ENCODE data around the gene EFNB2.

EFNB2 gene

DNA sequence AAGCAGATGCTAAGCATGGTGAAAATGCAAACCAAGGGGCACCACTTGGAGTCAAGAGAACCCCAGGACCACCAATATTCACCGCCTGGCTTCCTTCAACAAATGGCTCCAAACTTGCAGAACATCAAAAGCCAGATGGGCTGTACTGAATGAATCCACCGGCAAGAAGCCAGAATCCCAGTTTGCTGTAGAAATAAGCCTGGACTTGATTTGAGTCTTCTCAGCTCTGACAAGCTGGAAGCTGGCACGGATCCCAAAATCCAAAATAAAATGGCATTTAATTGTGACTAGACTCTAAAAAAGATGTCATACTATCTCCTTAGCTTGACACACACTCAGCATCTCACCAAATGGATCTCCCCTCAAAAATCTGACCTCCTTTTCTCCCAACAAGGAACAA lies 11.9 kb downstream of the EFNB2 start:
- DNase-seq: no peak

DNA sequence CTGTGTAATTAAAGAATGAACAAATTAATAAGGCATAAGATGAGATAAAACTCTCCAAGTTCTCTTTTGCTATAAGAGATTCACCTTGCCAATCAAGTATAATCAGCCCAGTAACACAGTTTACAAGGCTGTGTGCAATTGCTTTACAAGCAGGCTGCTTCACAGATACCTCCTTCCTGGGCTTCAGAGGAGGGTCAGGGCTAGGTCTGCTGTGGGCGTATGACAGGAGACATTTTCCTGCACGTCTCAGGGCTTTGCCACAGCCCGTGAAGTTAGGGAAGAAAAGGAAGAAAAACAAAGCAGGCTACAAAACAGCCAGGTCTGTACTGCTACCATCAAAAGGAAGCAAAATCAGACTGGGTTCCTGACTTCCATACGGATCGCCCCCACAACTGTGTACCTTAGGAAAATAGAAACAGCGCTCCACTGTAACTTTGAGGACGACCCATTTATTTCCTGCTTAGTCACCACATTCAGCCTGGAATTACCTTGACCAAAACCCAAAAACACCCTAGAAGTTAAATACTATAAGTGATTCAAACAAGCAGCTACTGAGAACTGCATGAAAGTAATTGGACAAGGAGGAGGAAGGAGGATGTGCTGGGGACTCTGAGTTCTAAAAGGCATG lies 12.4 kb downstream of the EFNB2 start:
- no peak for DNase-seq

DNA sequence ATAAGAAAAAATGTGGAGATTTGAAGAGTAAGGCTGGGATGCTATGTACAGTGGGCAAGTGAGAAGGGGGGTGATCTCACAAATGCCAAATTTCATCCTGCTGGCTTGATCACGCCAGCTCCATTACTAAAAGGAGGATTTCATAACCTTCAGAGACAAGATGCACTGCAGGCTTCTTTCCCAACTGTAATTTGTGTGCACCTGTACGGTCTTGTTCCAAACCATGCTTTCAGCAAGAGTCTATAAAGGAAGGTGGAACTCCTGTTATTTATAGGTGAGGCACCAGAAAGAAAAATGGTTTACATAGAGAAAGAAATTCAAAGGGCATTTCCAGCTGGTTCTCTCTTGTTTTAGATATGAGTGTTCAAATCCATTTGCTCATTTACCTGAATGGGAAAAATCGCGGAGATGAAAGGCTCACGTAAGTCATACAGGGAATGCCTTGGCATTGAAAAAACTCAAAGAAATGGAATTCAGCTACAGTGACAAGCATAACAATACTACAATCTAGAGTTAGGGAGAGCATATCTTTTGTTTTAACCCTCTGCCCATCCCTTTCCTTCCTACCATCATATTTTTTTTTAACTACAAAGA lies 13.3 kb downstream of the EFNB2 start:
- no peak for DNase-seq

DNA sequence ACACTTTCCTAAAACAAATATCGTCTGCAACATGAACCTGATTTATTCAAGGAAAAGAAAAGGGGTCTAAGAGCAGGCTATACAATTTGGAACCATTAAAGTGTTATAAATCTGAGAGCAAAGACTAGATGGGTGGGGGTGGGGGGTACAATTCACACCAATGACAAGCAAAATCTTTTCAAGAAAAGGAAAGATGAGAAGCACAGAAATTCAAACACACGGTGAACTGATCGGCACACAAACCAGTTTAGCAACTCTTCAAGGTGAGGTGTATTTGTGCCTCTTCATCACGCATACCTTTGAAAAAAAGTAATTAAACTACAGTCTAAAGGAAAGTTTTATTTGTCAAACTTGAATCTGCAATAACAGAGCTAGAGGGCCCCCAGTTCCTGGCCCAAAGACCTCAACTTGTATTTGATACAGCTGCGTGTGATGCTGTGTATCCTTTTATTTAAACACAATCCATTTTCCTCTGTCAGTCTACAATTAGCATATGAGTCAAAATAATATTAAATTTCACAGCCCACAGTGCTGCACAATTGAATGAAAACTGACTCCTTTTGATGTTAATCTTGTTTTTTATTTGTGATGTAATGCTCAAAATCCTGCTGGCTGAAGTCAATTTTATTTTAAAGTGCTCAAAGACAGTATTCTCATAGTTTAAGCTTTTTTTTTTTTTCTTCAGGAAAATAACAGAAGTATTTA lies 14.2 kb downstream of the EFNB2 start:
- DNase-seq: no peak

DNA sequence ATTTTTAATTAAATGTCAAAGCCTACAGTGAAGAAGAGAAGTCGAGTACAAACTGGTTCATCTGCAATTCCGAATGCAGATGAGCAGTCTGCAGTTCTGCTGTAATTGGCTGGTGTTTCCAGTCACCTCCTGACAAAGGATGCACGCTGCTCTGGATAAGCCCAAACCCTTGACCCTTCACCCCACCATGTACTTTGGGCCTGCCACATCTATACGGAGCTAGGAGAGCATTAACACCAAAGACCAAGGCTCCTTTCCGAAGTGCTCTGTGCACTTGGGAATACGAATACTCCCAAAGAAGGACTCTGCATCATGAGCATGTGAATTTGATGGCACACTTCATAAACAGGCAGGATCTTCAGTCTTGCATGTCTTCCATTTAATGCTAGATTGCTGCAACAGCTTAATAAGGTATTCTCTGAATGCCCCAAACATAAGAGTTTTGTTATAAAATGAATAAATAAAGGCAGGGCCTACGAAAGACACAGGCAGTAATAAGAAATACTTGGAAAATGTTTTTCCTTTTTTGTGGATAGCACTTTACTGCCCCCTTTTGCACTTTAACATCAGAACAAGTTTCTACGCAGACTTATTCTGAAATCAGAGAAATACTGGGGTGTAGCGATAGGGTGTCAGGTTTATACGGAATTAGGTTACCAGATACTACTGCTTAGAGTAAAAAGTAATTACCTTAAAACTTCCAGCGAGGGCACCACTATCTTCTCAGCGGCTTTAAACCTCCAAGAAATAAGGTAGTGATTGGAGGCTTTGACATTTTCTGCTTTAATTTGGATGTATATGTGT lies 15.0 kb downstream of the EFNB2 start:
- no peak for DNase-seq

DNA sequence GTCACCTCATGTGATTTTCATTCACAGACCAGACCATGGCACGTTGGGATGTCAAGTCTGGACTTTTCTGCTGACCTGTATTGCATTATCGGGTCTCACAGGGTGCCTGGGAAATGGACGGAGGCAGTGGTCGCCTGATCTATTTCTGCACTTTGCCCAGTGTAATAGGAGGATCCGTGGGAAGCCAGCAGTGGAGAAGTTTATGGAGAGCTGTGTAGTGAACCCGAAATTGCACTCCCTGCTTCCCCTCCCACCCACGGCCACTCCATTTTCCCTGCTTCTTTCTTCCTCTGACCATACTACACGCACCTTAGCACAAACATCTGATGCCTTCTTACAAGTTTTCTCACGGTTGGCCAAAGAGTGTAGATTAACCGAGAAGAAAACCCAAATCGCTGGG lies 16.9 kb downstream of the EFNB2 start:
- DNase-seq: no peak

DNA sequence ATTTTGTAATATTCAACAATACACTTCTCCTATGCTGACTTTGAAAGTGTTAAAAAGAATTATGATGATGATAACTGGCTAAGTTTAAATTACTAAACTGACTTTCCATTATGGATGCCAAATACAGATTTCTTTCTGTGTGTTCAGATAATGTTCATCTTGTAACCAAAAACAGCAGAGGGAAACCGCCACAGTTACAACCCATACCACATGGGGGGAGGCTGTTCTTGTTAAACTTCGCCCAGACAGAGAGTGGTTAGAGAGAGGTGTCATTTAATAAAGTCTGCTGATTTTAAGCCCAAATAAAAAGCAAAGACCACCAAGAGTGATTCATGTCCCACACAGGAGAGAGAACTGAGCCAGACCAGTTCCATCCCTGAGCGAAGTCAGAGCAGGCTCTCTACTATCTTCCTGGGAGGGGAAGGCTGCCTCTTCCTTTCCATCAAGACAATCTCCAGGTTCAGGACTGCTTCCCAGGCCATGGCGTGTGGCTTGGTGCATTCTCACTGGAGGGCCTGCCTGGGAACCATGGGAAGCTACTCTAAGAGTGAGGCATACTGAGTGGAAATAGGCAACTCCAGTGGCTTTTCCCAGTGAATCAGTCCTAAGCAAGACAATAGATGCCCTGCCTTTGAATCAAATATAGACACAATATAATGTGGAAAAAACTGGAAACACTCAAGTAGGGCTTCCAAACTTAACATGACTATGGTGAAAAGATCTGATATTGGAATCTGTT lies 18.2 kb downstream of the EFNB2 start:
- DNase-seq: no peak

DNA sequence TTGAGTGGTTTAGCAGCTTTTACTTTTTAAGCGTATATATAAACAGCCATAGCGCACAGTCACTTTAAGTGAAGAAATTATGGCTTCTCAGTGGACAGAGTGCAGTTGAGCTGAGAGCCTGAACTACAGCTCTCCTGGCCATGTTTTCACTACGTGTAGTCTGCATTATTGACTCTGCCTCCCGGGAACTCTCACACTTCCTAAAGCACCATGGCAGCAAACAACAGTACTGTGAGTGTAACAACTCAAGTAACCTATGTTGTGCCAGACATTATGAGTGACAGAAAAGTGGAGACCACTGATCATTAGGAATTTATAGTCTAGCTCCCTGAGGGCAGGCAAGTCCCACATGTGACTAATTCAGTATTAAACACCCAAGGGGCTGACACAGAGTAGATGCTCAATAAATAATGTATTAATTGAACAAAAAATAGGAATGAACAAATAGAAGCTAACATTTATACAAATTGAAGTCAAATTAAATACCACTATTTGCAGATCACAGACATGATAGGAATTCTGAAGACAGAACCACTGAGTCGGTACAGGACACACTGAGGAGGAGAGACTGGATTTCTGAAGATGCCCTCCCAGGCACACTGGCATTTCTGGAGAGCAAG lies 19.7 kb downstream of the EFNB2 start:
- DNase-seq: no peak

DNA sequence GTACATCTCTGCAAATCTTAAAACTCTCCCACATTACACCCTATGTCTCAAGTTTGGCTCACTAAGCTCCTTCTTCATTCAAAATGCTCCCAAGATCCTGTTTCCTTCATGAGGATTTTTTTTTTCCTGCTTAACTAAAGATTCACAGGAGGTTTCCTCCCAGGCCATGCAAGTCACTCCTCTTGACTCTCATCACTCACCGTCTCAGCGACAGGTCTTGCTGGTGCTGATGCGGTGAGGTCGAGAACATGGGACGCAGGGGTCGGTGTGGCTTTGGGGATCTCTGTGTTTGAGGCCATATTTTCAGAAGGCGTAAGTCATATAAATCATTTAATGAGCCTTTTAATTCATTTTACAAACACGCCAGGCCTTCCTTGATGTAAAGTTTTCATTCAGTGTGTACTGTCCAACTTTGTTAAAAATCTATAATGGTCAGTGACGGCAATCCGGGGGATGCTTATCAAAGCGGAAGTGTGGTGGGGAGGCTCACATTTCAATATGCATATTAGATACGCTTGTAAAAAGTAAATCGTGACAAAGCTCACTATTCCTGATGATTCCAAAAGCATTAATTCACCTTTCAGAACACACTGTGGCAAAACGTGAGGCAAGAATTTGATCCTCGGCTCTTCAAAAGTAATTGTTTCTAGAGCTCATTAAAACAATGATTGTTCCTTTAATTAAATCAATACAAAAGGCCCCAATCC lies 20.4 kb downstream of the EFNB2 start:
- DNase-seq: no peak

DNA sequence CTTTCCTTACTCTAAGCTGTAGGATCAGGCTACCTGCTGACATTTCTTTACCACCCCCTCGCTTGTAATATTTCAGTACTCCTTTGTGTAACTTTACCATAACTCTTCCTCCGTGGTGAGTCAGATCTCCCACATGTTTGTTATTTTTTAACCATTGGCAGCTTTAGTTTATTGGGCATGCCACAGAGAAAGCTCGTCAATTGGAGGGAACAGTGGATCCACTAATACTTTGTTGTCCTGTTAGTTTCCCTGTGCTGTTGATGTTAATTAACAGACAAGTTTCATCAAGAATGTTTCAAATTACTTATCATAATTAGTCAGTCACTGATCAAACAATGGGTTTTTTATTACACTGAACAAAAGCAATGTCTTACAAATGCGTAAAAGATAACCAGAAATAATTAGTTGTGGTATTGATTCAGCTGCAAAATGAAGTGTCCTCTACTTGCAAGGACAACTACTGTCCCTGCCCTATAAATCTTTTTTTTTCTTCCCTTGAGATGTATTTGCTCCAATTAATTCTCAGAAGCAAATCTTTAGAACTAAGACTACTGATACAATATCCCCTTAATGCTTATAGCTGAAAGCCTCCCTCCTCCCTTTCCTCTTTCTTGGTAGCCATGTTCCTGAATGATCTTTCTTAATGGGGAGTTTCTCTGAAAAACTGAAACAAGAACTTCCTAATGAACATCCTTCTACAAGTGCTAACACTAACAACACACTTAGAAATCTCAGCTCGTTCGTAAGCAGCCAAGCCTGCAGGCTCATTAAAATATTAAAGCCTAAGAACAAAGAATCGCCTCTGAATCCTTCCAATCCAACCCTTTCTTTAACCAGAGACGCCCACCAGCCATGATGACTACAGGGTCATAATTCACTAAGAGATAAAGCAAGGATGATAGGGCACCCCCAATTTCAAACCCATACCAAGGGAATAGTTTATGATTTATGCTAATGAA lies 22.2 kb downstream of the EFNB2 start:
- no peak for DNase-seq

DNA sequence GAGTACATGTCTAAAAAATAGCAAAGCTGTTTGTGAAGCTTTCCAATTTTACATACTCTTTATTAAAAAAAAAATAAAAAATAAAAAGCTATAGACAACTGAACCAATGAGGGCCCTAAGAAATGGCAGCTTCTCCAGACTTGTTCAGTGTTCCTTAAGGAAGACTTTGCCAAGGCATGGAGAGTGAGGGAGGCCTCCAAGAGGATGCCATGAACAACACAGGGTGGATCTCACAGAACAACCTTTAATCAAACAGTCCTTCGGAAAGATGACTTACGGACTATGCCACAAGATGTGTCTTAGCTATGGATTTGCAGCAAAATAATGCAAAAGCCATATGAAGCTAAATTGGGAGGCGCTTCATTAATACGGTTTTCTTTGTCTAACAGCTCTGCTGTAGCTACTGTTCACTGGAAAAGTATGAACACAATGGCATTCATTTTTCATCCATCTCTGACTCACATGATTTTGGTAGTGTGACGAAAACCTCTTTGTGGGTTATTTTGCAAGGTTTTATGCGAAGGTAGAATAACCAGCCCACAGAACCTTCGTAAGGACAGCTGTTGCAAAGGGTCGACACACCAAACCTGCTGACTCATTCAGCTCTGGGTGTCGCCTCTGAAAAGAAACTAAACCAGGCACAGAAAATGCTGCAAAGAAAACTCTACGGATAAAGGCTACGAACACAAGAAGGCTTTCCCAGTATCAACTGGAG lies 27.7 kb downstream of the EFNB2 start:
- DNase-seq: no peak

DNA sequence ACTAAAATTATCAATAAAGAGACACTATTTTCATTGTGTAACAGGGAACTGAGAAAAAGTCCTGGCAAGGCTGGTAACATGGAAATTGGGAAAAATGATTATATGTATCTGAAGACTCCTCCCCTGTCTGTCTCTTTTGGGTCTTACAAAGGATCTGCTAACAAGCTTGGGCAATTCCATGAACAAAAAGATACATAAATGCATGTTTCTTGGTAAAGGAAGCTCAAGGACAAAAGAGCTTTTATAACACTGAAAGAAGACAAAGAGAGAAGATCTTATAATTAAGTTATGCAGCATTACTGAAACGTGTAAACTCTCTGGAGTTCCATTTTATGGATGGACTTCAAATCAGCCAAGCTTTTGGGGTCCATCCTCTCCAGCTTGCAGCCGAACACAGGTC lies 29.2 kb downstream of the EFNB2 start:
- no peak for DNase-seq

DNA sequence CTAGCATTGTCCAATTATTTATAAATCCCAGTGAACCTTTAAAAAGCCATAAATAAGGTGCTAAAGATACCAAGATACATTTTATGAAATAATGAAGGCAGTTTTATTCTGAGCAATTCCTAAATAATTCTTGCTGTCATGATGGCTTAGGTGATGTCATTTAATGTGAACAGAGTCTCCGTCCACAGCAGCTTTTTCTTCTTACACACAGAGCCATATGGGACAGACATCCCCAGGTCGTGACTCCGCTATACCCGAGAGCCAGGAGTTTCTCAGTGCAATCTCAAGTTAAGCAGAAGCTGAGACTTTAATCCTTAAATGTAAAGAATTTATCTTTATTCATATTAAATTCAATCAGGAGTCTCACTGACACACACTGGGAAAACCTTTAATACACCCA lies 29.7 kb downstream of the EFNB2 start:
- DNase-seq: no peak

DNA sequence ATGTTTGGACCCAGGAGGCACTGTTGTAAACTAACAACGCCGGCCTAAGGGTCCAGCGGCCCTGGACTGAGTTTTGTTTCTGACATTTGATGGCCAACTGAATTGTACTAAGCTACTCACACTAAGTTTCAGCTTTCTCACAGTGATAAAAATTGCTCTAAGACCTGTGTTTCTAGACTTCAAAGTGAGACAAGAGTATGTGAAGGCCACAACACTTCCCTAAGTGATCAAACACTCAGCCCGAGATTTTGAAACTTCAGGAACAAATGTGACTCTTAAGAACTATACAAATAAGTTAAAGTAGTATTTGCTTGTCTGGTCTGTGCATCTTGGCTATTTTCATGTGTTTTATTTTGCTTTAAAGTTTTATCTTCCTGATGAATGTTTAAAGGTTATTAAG lies 30.2 kb downstream of the EFNB2 start:
- DNase-seq: no peak

DNA sequence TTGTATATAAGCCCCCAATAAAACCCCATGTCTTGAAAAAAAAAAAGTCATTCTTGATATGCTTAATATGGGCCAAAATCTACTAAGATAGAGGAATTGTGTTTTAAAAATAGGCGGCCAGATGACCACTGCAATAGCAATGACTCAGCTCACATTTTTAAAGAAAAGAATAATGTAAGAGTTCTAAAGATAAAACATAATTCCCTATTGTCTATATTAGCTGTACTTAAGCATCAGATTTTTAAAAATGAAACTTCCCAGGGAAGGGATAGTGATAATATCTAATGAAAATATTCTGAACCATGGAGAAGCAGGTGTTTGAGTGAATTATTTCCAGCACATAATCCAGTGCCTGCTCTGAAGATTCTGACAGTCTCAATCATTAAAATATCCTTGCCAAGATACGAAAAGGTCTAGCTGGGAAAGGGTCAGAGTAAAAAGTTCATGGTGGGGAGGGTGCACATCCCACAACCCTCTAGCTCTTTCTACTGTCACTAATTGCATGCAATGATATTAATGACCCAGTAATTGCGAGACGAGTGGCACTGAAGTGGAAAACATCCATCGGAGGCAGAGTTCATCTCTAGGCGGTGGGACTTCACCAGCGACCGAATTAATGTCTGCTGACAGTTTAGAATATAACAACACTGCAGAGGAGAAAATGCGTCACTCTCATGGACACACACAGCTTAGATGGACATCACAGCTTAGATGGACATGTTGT lies 31.6 kb downstream of the EFNB2 start:
- DNase-seq: no peak

DNA sequence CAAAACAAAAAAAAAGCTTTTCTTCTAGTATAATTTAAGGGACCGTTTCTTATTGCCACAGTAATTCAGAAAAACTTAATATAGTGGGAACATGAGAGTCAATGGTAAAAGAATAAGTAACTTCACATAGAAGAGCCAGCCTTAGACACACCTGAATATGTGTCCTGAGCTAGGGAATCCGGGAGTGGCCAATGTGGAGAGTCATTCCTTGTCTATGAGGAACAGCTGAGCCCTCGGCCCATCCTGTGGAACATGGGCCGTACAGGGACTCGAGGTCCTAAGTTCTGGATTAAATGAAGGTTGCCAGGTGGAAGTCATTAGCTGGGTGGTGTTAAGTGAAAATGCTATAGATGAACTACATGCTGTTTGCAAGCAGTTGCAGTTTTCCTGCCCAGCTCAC lies 32.2 kb downstream of the EFNB2 start:
- DNase-seq: no peak

DNA sequence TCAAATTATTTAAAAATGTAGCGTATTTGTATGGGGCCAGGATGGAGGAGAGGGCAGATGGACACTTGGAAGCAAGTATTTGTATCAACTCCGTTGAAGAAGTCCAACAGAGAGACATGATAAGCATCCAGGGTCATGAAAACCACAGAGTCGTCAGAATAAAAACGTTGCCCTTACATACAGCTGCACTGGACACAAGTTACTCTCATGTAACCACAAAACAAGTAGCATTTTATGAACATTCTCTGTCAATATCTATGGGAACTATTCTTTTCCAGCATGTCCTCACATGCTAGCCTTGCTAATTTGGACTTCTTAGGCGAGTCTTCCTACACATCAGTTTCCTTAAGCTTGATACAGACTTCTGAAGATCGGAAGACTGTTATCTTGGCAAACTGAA lies 35.0 kb downstream of the EFNB2 start:
- DNase-seq: no peak

DNA sequence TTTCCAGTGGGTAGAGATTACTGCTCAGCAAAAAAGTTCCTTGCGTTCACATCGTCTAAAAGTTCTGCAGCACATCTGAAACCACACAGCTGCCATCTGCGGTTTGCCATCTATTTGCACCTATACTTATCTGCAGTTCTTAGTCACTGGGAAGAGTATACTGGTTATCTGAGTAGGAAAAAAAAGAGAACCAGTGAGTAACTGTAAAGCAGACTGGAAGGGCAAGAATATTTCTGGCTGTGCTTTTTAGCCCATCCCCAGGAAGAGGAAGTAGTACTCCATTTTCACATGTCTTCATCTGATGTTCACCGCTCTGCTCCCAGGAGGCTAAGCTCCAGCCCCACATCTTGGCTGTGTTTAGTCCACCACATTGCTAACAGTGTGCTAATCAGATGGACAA lies 35.6 kb downstream of the EFNB2 start:
- no peak for DNase-seq

DNA sequence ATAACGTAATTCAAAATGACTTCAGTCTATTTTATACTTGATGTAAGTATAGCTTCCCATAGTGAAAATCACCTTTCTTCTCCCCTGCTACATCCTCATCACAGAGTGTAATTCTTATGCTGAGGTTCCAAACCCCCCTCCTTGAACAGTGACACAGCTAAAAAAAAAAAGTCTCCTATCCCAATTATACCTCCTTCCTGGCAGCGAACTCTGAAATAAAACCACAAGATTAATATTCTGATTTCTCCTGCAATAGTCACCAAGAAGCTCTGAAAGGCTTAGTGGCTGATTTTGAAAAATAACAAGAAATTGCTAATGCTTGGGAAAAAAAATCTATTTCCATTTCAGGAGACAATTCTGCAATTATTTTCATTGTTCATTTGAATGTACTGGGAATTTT lies 36.3 kb downstream of the EFNB2 start:
- no peak for DNase-seq
